M059J (cell line): ENCODE data around the gene ZIC4. TPM values are rescaled to one million over a fixed set of nuclear protein-coding genes. Genes with fewer than 3 reads are reported as not detected.
A peak's percentile ranks its signal among the peaks of the same experiment; 100 is the strongest.

ENCODE experiments used
- DNase-seq: peaks from one replicate; pipeline ENCODE4 v3.0.0-alpha.2; 2012; ENCODE audit warnings: low read depth
- total RNA-seq: library from RNA; depleted of rRNA; stranded (reverse); fragments of >200 nt; shearing (Covaris generic); gene quantifications from 2 replicates; pipeline ENCODE4 v1.2.3, GENCODE V29; 2014

ZIC4 gene
- total RNA-seq, 1 experiment from 2014 or later = not detected

- peak; percentile 75 for DNase-seq
These were observed 14.3 kb downstream of the ZIC4 start for GRCh38 chr3:147391781-147392624.

GRCh38 chr3:147390589-147391569 is 15.5 kb downstream of the ZIC4 start:
- no peak for DNase-seq

GRCh38 chr3:147389717-147390116 is 16.6 kb downstream of the ZIC4 start:
- no peak for DNase-seq

GRCh38 chr3:147388700-147389580 is 17.4 kb downstream of the ZIC4 start:
- no peak for DNase-seq

- DNase-seq = no peak
These were observed 18.3 kb downstream of the ZIC4 start for GRCh38 chr3:147387885-147388699.

- no peak for DNase-seq
These were observed 19.0 kb downstream of the ZIC4 start for GRCh38 chr3:147387291-147387884.

- no peak for DNase-seq
These were observed 21.0 kb downstream of the ZIC4 start for GRCh38 chr3:147385059-147386012.

GRCh38 chr3:147384210-147385058 is 21.9 kb downstream of the ZIC4 start:
- no peak for DNase-seq

GRCh38 chr3:147383617-147384016 is 22.7 kb downstream of the ZIC4 start:
- peak; percentile 16 for DNase-seq

- no peak for DNase-seq
These were observed 24.7 kb downstream of the ZIC4 start for GRCh38 chr3:147381596-147381995.

GRCh38 chr3:147380977-147381376 is 25.4 kb downstream of the ZIC4 start:
- DNase-seq = no peak

- no peak for DNase-seq
These were observed 25.9 kb downstream of the ZIC4 start for GRCh38 chr3:147380387-147380951.

- no peak for DNase-seq
These were observed 26.7 kb downstream of the ZIC4 start for GRCh38 chr3:147379651-147380050.

- no peak for DNase-seq
These were observed 28.7 kb downstream of the ZIC4 start for GRCh38 chr3:147377412-147378367.

GRCh38 chr3:147373301-147373700 is 33.0 kb downstream of the ZIC4 start:
- no peak for DNase-seq

- DNase-seq = no peak
These were observed 33.8 kb downstream of the ZIC4 start for GRCh38 chr3:147372525-147373027.
